ENCODE measurements around the gene CIP2A. TPM values are rescaled to one million over a fixed set of nuclear protein-coding genes. Genes with fewer than 3 reads are reported as not detected.

CIP2A gene
- total RNA-seq, 1 donor from 2014 or later, result 8.2 TPM

DNA sequence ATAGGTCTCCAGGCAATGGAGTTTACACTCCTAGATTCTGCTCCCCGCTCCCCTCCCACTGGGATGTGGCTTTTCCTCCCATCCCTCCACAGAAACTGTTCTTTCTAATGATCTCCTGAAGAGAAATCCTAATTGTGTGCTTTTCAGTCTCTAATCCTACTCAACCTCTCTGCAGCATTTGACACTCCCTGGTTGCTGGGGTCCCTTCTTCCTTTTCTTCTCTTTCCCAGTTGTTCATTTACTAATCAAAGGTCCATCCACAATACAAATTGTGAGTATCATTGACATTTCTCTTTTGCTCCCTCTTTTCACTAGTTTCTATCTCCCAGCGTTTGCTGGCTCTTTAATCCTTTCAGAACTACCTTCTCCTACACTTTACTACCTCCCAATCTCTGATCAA, 72.4 kb downstream of the CIP2A start:
- Histone ChIP-seq H3K36me3 (ENCODE audit: control insufficient read depth, insufficient read depth, low read length) (no peaks in the 10 kb centered on the region), H3K4me3 (ENCODE audit: low read depth, low read length) (no peak overlapping the region), H3K27me3 (ENCODE audit: control insufficient read depth, insufficient read depth, low read length) (no peaks in the 10 kb centered on the region)
- TF ChIP-seq, protein P1, sequence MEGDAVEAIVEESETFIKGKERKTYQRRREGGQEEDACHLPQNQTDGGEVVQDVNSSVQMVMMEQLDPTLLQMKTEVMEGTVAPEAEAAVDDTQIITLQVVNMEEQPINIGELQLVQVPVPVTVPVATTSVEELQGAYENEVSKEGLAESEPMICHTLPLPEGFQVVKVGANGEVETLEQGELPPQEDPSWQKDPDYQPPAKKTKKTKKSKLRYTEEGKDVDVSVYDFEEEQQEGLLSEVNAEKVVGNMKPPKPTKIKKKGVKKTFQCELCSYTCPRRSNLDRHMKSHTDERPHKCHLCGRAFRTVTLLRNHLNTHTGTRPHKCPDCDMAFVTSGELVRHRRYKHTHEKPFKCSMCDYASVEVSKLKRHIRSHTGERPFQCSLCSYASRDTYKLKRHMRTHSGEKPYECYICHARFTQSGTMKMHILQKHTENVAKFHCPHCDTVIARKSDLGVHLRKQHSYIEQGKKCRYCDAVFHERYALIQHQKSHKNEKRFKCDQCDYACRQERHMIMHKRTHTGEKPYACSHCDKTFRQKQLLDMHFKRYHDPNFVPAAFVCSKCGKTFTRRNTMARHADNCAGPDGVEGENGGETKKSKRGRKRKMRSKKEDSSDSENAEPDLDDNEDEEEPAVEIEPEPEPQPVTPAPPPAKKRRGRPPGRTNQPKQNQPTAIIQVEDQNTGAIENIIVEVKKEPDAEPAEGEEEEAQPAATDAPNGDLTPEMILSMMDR (IDR thresholded peaks at IDR 0.05; ENCODE audit: insufficient read depth, low read length, poor library complexity, severe bottlenecking), result no peak
- no peak for DNase-seq (ENCODE audit: low read depth)

DNA sequence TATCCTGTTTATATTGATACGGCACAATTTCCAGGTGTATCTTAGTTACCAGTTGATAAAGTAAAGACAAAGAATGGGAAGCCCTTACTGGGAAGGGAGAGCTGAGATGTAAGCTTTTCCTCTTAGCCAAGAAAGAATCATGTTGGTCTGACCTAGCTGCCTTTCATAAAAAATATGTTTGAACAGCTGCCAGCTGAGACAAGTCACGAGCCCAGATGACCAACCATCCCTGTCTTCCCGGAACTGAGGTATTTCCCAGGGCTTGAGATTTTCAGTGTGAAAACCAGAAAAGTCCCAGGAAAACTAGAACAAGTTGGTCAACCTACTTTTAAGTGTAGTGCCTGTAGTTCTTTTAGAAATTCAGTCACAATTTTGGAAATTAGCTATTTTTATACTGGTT, 75.3 kb downstream of the CIP2A start:
- no peaks in the 10 kb centered on the region for H3K36me3 ChIP-seq (ENCODE audit: control insufficient read depth, insufficient read depth, low read length)
- no peak for DNase-seq (ENCODE audit: low read depth)
- no peak overlapping the region for H3K4me3 ChIP-seq (ENCODE audit: low read depth, low read length)
- TF ChIP-seq, protein P1 (IDR thresholded peaks at IDR 0.05; ENCODE audit: insufficient read depth, low read length, poor library complexity, severe bottlenecking), result no peak
- no peaks in the 10 kb centered on the region for H3K27me3 ChIP-seq (ENCODE audit: control insufficient read depth, insufficient read depth, low read length)

DNA sequence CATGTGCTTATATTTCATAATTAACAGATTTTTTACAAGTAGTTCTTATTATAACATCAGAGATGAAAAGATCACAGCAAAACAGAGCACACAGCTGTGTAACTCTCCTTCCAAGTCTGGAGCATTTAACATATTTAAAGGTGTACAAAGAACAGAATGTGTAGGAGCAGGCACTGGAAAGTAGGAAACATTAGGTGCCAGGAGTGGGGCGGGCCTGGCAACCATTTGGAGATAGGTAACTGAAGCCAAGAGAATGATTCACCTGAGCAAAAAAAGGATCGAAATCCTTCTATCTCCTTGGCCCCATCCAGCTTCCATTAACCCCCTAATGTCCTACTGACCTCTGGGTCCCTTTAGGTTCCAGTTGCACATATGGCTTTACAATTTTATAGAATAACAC, 76.6 kb downstream of the CIP2A start:
- TF ChIP-seq, protein P1 (IDR thresholded peaks at IDR 0.05; ENCODE audit: insufficient read depth, low read length, poor library complexity, severe bottlenecking), result no peak
- no peaks in the 10 kb centered on the region for H3K27me3 ChIP-seq (ENCODE audit: control insufficient read depth, insufficient read depth, low read length)
- no peaks in the 10 kb centered on the region for H3K36me3 ChIP-seq (ENCODE audit: control insufficient read depth, insufficient read depth, low read length)
- H3K4me3 ChIP-seq (ENCODE audit: low read depth, low read length), result no peak overlapping the region
- DNase-seq (ENCODE audit: low read depth), result no peak

DNA sequence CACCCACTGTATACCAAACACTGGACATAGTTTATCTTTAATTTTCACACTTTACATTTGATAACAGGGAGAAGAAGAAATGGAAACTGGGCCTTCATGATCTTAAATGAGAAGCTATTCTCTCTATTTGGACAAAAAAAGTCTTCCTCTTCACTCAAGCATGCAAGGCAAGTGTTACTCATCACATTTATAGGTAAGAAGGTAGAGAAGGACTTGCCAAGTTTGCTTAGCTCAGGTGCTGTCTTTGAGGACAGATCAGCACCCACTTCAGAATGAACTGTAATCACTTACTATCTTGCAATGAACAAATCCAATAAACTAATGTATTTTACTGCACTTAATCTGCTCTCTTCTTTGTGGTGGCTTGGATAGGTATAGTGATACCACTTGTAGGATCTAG, 77.7 kb downstream of the CIP2A start:
- TF ChIP-seq, protein P1 (IDR thresholded peaks at IDR 0.05; ENCODE audit: insufficient read depth, low read length, poor library complexity, severe bottlenecking), result no peak
- Histone ChIP-seq H3K36me3 (ENCODE audit: control insufficient read depth, insufficient read depth, low read length) (no peaks in the 10 kb centered on the region), H3K27me3 (ENCODE audit: control insufficient read depth, insufficient read depth, low read length) (no peaks in the 10 kb centered on the region), H3K4me3 (ENCODE audit: low read depth, low read length) (no peak overlapping the region)
- DNase-seq (ENCODE audit: low read depth), result no peak

DNA sequence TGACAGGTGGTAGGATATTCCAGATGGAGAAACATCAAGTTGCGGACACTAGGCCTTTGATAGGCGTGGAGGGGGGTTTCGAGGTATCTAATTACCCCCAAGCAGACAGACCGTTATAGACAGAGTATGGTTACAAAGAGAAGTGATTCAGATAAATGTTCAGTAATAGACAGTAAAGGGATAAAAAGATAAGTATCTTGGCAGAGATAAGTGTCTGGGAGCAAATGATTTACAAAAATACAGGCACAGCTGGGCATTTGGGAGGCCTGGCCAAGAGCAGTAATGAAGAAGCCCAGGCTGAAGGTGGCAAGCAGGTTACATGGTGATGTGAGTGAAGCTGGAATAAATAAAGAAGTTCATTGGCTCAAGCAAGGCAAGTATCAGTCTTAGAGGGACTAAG, 78.2 kb downstream of the CIP2A start:
- TF ChIP-seq, protein P1 (IDR thresholded peaks at IDR 0.05; ENCODE audit: insufficient read depth, low read length, poor library complexity, severe bottlenecking), result no peak
- no peaks in the 10 kb centered on the region for H3K27me3 ChIP-seq (ENCODE audit: control insufficient read depth, insufficient read depth, low read length)
- no peak for DNase-seq (ENCODE audit: low read depth)
- H3K36me3 ChIP-seq (ENCODE audit: control insufficient read depth, insufficient read depth, low read length), result no peaks in the 10 kb centered on the region
- no peak overlapping the region for H3K4me3 ChIP-seq (ENCODE audit: low read depth, low read length)

DNA sequence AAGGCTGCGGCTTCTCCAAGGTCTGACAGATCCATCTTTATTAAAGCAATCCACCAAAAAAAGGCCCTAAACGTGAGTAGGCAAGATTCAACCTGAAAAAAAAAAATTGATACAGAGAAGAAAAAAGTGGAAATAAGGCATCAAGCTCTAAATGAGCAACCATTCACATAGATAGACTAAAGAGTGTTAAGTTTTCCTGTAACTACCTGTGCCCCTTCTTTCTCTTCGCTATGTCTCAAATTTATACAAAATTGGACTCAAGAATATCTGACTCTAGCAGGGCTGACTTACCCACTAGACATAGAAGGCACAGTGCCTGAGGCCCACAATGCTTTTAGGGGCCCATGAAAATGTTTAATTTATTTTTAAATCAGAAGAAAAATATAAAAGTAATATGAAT, 78.7 kb downstream of the CIP2A start, which contains the start of gene MYH15:
Gene MYH15 (minus strand): TSS at position 101 of the 400 bp plus-strand sequence. CDS start 66 bp downstream, at position 35.
- no peak for DNase-seq (ENCODE audit: low read depth)
- H3K4me3 ChIP-seq (ENCODE audit: low read depth, low read length), result no peak within 1 kb of the TSS
- TF ChIP-seq, protein P1 (IDR thresholded peaks at IDR 0.05; ENCODE audit: insufficient read depth, low read length, poor library complexity, severe bottlenecking), result no peak
- no peaks in the 10 kb centered on the region for H3K36me3 ChIP-seq (ENCODE audit: control insufficient read depth, insufficient read depth, low read length)
- H3K27me3 ChIP-seq (ENCODE audit: control insufficient read depth, insufficient read depth, low read length), result no peaks in the 10 kb centered on the region

Measured in kidney epithelial cell (primary cell).